Measurements from ENCODE around the gene USP17L18.
"Not testable (repeated sequence)": the region's sequence is repeated elsewhere in the genome, so short reads cannot be mapped to it uniquely, and the experiment has no call there.

DNA sequence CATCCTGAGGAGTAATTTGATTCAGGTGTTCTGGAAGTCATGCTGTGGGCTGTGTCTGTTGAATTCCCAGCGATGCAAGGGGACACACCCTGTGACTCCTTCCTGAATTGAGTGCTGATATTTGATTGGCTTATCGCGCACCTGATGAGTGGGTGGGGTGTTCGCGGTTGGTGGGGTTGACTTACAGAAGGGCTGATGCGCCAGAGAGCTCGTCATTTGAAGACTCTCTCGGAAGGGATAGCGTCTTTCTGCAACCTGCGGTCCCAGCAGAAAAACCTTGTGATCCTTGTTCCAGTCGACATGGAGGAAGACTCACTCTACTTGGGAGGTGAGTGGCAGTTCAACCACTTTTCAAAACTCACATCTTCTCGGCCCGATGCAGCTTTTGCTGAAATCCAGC, 4.6 kb downstream of the USP17L18 start, which contains the start of gene USP17L19:
- TF ChIP-seq CTCF, POLR2A (IDR thresholded peaks at IDR 0.05): not testable (repeated sequence)
